ENCODE measurements around the gene NAPA.
A peak's percentile ranks its signal among the peaks of the same experiment; 100 is the strongest.
"Not testable (repeated sequence)": the region's sequence is repeated elsewhere in the genome, so short reads cannot be mapped to it uniquely, and the experiment has no call there.

Gene NAPA

DNA sequence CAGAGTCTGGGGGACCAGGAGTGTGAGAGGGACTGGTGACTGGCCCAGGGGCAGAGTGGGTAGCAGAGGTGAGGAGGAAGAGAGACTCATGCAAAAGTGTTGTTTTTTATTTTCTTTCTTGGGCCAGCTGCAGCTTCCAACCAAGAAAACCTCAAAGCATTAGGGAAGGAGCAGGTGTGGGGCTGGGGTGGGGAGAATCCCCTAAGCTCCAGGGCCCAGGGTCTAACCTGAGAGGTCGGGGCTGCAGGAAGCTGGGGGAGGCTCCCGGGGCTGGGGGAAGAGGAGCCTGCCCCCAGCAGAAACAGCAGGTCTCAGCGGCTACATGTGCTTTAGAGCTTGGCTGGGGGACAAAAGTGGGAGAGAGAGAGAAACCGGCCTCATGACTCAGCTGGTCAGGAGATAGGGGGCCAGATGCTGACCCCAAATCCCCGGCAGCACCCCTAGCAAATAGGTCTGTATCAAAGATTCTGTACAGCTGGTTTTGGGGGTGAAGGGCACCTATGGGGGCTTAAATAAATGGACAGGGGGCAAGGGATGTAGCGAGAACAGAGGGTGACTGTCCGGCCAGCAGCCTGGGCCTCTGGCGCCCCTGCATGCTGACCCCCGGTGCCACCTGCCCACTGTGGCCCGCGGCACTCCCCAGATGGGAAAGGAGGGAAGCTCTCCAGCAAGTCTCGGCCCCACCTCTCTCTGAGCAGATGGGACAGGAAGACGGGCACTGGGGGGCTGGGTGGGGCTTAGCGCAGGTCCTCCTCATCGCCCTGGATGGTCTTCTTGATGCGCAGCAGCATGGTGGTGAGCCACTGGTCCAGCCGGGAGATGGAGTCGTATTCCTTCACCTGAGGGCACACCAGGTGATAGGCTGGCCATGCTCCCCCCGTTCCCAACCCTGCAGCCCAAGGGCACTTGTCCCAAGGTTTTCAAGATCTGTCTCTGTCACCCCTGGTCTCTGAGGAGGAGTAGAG is 27.0 kb downstream of the NAPA start:
- no peak for DNase-seq (ENCODE audit: low read depth in 3 of 3, low spot score in 1 of 3)

DNA sequence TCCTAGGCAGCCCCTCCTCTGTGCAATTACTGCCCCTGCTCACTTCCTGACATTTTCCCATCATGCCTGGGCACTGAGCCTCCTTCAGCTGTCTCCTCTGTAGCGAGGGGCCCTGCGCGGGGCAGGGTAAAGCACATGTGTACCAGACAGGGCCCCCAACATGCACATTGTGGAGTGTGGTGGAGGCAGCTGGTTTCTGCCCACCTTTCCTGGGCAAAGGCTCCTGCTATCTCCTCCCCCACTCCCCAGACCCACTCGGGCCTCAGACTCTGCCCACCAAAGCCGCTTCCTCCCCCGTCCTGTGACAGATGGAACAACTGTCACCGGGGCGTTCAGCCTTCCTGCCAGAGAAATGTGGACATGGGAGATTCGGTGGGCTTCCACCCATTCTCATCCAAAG is 28.0 kb downstream of the NAPA start:
- no peak for DNase-seq (ENCODE audit: low read depth in 3 of 3, low spot score in 1 of 3)

DNA sequence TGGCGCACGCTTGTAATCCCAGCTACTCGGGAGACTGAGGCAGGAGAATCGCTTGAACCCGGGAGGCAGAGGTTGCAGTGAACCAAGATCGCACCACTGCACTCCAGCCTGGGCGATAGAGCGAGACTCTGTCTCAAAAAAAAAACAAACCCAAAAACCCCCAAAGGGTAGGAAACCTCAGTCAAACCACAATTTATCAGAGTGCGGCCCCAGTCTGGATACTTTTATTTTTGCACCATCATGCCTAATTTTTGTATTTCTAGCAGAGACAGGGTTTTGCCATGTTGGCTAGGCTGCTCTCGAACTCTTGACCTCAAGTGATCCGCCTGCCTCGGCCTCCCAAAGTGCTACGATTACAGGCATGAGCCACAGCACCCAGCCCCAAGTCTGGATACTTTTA is 28.6 kb downstream of the NAPA start:
- DNase-seq (ENCODE audit: low read depth in 3 of 3, low spot score in 1 of 3), result not testable (repeated sequence)

DNA sequence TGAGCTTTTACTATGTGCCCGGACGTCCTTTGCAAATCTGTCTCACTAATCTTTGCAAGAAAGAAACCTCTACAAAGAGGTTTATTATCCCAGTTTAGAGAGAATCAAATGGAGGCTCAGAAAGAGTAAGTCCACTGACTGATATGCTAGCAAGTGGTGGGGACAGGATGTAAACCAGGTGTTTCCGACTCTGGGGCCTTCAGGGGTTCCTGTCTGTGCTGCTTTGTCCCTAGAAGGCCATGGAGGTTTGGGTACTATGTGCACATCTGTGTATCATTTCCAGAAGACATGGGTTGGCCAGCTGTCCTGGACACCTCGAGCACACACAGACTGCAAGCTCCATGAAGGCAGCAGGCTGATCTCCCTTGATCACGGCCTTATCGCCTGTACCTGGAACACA is 29.7 kb downstream of the NAPA start:
- DNase-seq (ENCODE audit: low read depth in 3 of 3, low spot score in 1 of 3), result no peak

DNA sequence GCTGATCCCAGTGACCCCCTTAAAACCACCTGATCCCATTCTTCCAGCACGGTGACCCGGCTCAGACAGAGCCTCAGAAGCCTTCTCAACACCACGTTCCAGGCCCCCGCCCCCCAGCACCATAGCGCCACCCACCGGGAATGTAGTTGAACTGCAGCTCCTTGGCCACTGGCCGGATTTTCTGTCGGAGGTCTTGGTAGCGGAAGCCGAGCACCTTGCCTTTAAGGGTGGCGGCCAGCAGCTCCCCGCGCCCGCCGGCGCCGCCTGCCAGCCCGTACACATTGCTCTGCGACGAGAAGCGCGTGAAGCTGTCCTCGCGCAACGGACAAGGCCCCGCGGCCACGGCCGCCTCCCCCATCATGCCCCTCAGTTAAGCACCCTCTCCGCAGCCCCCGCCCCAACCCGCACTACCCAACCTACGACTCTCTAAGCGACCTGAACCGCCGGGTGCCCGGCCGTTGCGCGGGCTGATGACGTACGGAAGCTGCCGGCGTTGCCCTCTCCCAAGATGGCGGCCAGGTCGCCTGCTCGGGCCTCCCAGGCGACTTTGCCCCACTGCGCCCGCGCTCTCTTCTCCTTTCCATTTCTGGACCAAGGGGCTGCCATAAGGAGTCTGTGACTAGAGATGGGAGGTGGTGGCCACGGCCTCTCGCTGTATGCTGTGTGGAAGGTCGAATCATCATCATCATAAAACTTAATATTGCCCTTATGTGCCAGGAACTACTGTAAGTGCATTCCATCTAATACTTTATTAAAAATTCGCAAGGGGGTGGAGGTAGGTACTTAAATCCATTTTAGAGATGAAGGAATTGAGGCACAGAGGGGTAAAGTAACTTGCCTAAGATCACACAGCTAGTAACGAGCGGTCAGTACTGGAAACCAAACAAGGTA is 30.8 kb downstream of the NAPA start, which contains the start of gene KPTN:
TSS of gene KPTN (minus strand) at position 420 of the 891 bp plus-strand sequence. CDS start at position 361, 59 bp downstream.
- DNase-seq (ENCODE audit: low read depth in 3 of 3, low spot score in 1 of 3), result peak; percentile 58 to 83 (median 71)

DNA sequence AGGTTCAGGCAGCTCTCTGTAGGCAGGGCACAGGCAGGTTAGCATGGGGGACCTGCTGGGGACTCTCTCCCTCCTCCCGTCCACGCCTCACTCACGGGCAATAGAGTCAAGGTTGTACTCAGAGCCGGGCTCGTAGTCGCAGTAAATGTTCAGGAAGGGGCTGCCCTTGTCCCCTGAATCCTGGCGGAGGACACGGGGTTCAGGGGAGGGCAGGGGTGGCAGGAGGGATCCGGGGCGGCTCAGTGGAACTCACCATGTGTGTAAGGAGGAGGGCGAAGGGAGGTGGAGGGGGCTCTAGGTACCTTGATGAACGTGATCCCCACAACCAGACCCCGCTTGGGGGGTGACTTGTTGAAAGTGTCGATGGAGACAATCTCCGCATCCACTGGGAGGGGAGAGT is 31.7 kb downstream of the NAPA start:
- no peak for DNase-seq (ENCODE audit: low read depth in 3 of 3, low spot score in 1 of 3)

DNA sequence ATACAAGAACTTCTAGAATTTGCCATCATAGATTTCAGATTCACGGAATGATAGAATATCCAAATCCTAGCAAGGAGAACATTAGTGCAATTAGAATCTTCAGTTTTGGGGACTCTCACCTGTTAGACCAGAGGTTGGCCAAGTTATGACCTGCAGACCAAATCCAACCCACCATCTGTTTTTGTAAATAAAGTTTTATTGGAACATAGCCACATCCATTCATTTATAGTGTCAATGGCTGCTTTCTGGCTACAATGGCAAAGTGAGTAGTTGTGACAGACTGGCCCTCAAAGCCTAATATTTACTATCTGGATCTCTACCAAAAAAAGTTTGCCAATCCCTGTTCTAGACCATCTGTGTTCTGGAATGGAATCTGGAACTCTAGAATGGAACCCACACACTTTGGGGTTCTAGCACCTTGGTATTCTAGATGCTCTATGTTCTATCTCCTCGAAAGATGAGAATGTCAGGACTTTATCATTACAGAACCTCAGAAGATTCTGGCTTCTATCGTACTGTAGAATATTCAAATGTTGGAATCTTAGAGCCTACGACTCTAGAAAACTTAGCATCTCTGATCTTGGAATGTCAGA is 33.3 kb downstream of the NAPA start:
- DNase-seq (ENCODE audit: low read depth in 3 of 3, low spot score in 1 of 3), result no peak

DNA sequence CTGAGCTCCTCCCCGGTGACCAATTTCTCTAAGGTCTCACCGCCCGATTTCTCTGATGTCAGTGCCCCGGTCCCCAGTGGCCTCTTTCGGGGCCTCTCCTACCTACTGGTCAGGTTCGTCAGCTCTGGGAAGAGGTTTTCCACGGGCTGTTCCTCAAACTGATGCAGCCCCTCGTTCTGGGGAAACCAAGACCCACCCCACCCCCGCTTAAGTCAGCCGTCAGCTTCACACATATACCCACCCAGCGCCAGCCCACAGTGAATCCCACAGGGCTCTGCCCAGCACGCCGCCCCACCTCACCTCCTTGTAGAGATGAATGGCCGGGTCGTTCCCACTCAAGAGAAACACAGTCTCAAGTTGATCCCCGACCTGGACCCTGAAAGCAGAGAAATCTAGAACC is 34.2 kb downstream of the NAPA start:
- no peak for DNase-seq (ENCODE audit: low read depth in 3 of 3, low spot score in 1 of 3)

DNA sequence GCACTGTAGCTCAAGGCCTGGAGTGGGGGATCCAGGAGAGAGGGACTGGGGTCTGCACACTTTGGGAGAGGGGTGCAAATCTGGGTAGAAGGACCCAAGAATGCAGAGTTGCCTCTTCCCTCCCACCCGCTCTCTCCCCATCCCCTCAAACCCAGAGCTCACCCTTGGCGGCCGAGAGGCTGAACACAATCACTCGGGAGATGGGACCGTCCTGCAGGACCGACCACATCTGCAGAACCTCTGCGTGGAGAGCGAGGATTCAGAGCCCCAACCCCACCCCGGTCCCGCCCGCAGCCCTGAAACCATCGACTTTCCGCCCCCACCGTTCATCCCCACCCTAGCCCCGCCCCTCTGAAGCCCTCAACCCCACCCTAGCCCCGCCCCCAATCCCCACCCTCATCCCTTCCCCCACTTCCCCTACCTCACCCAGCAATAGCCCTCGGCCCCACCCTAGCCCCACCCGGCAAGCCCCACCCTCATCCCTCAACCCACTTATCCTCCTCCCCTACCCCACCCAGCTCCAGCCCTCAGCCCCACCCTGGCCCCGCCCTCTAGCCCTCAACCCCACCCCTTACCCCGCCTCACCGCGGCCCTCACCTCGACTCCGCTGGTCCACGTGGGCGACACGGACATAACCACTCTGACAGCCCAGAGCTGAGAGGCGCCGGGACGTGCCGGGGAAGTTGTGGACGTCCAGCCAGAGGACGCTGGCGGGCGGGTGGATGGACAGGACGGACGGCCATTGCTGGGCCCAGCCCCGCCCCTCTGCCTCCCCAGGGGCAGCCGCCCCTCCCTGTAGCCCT is 35.0 kb downstream of the NAPA start:
- DNase-seq (ENCODE audit: low read depth in 3 of 3, low spot score in 1 of 3), result no peak

DNA sequence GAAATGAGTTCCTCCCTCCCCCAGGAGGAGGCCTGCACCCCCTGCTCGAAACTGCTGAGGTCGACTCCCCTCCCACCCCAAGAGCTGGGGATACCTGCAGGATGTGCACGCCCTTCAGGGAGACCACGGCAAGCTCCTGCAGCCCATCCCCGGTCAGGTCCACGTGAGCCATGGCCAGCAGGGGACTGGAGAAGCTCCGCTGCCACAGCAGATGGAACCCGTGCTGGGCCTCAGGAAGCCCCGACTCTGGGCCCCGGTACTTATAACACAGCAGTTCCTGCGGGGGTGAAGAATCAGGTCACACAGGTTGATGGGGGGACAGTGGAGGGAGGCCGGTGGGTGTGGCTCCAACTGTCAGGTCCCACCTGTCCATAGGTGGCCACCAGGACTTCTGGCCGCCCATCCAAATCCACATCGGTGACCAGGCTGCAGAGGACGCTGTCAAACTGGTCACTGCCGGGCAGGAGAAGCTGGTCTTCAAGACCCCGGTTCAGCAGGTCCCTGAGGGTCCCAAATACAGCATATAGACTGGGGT is 38.4 kb downstream of the NAPA start:
- DNase-seq (ENCODE audit: low read depth in 3 of 3, low spot score in 1 of 3), result no peak

DNA sequence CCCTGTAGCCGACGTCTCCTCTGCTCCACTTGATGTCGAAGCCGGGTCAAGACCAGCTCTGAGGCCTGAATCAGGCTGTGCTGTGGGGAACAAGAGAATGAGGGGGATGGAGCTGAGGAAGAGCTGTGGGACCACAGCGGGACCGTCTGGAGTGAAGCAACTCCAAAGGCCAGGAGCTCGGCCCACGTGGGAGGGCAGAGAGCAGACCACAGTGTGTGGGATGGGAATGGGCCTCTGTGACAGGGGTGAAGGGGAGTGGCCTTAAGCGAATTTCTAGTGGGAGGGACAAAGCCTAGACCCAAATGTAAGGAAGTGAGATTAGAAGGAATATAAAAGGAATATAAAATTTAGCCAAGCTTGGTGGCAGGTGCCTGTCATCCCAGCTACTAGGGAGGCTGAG is 39.4 kb downstream of the NAPA start:
- DNase-seq (ENCODE audit: low read depth in 3 of 3, low spot score in 1 of 3), result no peak

DNA sequence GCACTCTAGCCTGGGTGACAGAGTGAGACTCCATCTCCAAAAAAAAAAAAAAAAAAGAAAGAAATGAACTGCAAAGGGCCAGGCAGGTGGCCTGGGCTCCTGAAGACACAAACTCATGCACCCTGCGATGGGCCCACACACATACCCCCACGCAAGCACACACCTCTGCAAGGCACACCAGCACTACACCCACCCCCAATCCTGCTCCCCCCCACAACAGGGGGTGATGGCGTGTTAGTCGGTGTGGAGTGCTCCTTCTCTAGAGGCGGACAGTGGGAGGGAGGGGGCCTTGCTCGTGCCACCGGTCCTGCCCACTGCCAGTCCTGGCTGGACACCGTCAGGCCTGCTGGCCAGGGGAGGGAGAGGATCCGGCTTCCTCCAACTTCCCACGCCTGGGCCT is 41.5 kb downstream of the NAPA start:
- no peak for DNase-seq (ENCODE audit: low read depth in 3 of 3, low spot score in 1 of 3)

DNA sequence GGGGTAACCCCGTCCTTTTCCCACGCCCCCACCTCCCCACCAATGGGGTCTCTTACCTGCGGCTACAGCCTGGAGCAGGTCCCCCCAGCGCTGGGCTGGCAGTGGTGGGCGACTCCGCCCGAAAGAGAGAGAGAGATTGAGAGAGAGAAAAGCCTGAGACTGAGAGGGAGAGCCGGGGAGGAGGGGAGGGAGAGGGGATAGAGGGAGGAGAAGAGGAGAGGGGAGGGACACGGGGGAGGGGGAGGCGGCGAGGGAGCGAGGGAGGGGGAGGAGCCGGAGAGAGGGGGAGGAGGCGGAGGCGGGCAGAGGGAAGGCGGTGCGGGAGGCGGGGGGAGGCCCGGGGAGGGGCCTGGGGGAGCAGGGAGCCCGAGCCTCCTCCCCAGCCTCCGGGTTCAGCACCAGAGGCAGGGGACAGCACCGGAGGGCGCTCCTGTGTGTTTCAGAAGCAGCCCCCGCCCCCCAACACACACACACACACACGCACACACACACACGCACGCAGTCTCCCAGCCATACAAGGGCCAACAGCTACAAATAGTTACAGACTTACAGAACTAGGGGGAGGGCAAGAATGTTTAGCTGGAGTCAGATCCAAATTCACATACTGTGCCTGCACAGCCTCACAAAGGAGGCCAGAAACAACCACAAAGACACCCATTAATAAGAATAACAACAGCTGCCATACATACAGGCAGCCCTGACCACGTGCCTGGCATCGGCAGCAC is 43.0 kb downstream of the NAPA start, which contains the start of gene SLC8A2:
TSS of gene SLC8A2 (minus strand) at position 161 of the 725 bp plus-strand sequence. CDS start 5,490 bp downstream, outside the sequence.
- DNase-seq (ENCODE audit: low read depth in 3 of 3, low spot score in 1 of 3), result peak; percentile 18 to 31 (median 19)

DNA sequence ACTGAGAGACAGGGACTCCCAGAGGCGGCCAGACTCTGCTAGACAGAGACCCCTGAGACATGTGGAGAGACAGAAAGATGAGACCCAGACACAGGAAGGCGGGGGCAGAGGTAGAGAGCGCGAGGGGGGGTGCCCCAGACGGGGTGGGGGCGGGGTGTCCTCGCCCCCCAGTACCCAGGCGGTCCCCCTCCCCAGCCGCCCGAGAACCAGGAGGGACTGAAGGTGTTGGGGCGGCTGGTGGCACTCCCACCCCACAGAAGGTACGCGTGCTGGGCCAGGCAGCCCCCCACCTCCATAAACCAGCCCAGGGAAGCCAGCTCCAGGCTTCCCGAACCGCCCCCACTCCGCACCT is 43.5 kb downstream of the NAPA start:
- DNase-seq (ENCODE audit: low read depth in 3 of 3, low spot score in 1 of 3), result no peak

DNA sequence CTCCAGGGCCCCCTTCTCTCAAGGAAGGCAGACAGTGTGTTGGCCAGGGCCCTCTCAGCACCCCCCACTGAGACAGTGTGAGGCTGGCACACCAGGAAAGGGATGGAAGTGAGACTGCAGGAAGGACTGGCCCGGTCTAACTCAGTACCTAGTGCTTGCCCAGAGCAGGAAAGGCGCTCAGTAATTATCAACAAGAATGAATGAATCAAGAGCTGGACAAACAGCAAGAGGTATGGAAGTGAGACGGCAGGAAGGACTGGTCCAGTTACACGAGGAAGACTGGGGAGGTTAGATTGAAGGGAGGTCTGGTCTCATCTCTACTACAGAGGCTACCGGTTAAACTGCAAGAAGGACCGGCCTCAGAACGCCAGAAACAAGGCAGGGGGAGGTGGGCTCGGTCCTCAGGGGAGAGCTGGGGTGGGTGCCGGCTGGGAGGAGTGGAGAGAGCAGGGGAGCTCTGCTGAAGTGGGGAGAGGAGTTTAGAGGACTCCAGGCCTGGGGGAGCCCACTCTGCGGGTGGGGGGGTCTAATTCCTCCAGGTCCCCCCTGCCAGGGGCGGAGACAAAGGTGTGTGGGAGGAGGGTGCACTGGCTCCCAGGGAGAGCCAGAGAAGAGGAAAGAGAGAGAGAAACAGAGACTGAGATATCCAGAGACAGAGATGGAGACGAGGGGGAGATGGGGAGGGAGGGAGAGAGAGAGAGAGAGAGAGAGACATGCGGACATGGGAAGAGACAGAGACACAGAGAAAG is 44.2 kb downstream of the NAPA start:
- no peak for DNase-seq (ENCODE audit: low read depth in 3 of 3, low spot score in 1 of 3)

DNA sequence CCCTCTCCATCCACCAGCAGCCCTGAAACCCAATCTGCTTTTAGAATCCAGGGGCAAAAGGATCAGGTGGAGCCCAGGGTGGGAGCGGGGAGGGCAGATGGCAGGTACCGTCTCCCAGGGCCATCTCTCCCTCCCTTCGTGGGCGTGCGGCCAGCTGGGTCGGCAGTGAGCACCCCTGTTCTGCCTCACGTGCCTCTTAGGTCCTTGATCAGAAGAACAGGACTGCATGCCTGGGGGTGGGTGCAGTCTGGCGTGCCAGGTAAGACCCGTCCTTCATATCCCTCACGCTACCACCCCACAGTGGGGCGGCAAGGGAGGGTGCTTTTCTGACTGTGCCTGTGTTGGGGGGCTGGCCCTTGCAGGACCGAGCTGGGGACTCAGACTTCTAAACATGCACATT is 45.1 kb downstream of the NAPA start:
- no peak for DNase-seq (ENCODE audit: low read depth in 3 of 3, low spot score in 1 of 3)

DNA sequence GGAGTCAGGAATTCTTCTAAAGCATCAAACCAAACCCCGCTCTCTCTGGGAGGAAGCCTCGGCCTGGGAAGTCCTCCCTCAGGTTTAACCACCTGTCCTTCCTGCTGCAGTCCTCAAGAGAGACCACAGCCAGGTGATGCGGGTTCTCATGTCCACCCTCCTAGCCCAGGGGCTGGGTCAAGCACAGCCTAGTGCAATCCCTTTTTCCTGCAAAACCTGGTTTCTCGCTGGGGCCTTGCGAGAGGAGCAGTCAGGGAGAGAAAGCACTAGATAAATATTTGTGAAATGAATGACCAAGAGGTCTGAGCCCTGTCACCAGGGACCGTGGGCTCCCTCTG is 45.5 kb downstream of the NAPA start:
- DNase-seq (ENCODE audit: low read depth in 3 of 3, low spot score in 1 of 3), result no peak

DNA sequence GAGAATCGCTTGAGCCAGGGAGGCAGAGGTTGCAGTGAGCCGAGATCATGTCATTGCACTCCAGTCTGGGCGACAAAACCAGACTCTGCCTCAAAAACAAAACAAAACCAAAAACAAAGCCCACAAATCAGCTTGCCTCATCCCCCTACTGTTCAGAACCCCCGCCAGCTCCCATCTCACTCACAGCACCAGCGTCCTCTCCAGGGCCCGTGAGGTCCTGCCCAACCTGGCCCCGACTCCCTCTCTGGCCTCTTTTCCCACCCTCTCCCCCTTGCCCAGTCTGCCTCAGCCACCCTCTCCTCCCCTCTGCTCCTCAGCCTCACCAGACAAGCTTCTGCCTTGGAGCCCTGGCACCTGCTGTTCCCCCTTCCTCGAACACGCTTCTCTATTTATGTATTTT is 46.9 kb downstream of the NAPA start:
- DNase-seq (ENCODE audit: low read depth in 3 of 3, low spot score in 1 of 3), result no peak

DNA sequence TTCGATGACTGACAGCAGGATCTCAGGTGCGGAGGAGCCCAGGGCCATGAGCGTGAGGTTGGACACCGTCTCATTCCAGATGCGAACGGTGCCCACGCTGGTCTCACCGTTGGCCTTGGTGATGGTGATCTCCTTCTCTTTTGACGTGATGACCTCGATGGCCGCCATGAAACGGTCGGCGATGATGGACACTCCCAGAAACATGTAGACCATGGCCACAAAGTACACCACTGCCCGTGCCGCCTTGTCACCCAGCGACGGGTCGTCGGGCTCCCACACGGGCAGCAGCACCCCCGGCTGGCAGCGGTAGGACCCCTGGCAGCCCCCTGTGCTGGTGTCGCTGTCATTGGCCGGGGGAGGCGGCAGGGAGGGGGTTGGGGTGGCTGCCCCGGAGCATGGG is 48.9 kb downstream of the NAPA start:
- no peak for DNase-seq (ENCODE audit: low read depth in 3 of 3, low spot score in 1 of 3)

All from stimulated activated CD4-positive, alpha-beta T cell treated with anti-CD3 and anti-CD28 coated beads, TNF-alpha, amount 100 ng/mL, for 1 hour (primary cell).